H54 (cell line): ENCODE measurements around the gene USP36.
"Not testable (repeated sequence)": the region's sequence is repeated elsewhere in the genome, so short reads cannot be mapped to it uniquely, and the experiment has no call there.

ENCODE experiments used
- DNase-seq: peaks from one replicate; pipeline ENCODE4 v3.0.0; 2011; ENCODE audit warnings: low spot score, mixed read lengths; ENCODE audit not compliant: insufficient read length
- FAIRE-seq: peaks from 3 replicates; lab custom pipeline; 2011; peaks lifted over from hg19 to GRCh38; lab: Jason Lieb, UNC
- POLR2A ChIP-seq: IDR thresholded peaks from 2 replicates; pipeline ENCODE4 v1.6.1; 2011; ENCODE audit warnings: low read depth, mild to moderate bottlenecking, low read length

USP36 gene

DNA sequence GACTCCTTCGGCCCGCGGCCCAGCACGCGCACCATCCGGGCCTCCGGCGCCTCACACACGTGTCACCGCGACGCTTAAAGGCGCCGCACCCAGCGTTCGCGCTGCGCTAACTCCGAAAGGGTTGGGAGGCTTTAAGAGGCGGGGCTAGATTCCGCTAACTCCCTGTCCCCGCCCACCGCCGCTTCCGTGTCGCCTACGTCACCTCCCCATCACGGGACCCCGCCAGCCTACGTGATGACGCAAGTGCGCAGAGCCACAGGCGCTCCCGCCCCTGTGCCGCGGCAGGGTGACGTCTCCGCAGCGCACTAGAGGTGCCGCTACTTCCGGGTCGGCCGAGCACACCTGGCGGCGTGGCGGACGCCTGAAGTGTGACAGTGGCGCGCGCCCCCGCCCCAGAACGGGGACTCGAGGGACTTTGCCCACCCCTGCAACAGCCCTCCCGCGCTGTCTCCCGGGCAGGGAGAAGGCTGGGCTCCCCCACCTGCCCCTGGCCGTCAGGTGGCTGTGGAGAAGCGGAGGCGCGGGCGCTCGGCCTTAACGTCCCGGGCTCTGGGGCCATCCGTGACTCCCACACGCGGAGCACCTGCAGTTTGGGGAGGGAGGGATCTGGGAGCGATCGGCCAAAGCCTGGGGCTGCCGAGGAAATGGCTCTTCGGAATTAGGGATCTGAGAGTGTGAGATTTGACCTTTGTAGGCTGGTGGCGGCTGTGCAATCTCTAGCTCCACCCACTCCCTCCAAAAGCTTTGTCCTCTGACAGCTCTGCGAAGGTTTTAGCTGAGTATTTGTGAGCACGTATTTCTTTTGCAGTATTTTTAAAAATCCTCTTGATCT lies at the start of gene USP36:
USP36 (minus strand) TSS at position 35 of the 832 bp plus-strand sequence. CDS start 4,451 bp downstream, outside the sequence.
- TF ChIP-seq POLR2A = peak; percentile 63
- DNase-seq (peak; percentile 95), FAIRE-seq (no peak)

DNA sequence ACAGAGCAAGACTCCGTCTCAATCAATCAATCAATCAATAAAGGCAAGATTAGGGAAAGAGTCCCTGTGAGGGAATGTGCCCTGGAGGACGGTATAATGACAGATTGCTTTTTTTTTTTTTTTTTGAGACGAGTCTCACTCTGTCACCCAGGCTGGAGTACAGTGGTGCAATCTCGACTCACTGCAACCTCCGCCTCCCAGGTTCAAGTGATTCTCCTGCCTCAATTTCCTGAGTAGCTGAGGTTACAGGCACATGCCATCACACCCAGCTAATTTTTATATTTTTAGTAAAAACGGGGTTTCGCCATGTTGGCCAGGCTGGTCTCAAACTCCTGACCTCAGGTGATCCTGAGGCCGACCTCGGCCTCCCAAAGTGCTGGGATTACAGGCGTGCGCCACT lies 49.5 kb upstream of the USP36 start:
- DNase-seq, FAIRE-seq: not testable (repeated sequence)

DNA sequence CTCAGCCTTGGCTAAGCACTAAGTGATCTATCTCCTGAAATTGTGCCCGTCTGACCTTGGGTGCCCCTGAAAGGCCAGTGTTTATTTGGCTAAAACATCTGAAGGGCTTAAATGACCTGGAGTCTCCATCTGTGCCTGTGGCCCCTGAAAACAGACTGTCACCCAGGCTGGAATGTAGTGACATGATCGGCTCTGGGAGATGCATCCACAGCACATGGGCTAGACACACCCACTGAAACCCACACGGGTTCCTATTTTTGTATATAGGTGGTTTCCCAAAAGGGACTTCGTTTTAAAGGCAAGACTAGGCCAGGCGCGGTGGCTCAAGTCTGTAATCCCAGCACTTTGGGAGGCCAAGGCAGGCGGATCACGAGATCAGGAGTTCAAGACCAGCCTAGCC lies 48.9 kb upstream of the USP36 start:
- FAIRE-seq = no peak

DNA sequence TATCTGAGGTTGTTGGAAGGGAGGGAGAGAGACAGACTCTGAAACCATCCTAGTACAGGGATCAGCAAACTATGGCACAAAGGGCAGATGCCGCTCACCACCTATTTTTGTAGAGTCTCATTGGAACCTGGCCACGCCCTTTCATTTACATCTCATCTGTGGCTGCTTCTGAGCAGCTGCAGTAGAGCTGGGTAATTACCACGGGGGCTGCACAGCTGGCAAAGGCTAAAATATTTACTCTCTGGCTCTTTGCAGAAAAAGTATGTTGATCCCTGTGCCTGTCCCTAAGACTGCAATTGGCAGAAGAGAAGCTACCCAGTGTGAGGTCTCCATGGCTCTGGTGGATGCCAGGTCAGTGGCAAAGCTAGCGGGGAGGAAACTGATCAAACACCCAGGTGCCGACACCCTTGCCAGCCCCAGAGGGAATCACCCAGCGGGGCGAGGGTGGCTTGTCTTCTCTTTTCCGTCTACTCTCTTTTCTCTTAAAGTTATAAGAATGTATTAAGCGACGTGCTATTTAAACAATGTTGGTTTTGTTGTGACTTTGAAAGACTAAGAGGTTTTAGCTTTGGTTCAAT lies 48.4 kb upstream of the USP36 start:
- no peak for DNase-seq
- FAIRE-seq = no peak
- no peak for TF ChIP-seq POLR2A

More for the DNA sequence above, 48.9 kb upstream of the USP36 start:
- DNase-seq = no peak
- TF ChIP-seq POLR2A = no peak

DNA sequence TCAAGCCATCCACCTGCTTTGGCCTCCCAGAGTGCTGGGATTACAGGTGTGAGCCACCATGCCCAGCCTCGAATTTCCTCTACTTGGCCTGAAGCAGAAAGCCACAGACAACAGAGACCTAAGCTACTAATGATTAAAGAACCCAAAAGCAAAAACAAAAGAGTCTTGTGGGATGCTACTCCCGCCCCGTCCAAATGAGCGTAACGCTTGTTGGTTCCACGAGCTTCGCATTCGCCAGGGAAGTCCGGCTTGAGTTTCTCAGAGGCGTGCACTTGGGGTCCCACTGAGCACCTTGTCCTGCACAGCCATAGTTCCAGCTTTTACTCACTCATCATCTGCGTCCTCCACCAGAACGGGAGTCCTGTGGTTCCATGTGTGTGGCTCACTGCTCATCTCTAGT lies 46.3 kb upstream of the USP36 start:
- DNase-seq = no peak
- TF ChIP-seq POLR2A = no peak
- no peak for FAIRE-seq

DNA sequence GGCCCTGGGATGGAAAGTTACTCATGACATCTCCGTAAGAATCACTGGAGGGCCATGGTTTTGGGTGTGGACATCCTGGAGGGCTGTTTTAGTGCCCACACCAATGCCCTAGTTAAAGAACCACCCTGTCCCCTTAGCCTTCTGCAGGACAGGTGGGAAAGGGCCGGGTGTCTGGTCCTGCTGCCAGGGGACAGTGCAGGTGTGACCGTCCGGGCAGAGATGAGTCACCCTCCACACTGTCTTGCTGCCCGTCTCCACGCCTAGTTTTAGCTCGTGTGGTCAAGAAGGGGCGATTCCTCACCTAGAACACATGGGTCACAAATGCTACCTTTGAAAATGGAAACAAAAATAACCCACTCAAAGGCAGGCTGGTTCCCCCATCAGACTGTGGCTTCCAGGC lies 45.3 kb upstream of the USP36 start:
- TF ChIP-seq POLR2A = no peak
- DNase-seq (no peak), FAIRE-seq (no peak)

DNA sequence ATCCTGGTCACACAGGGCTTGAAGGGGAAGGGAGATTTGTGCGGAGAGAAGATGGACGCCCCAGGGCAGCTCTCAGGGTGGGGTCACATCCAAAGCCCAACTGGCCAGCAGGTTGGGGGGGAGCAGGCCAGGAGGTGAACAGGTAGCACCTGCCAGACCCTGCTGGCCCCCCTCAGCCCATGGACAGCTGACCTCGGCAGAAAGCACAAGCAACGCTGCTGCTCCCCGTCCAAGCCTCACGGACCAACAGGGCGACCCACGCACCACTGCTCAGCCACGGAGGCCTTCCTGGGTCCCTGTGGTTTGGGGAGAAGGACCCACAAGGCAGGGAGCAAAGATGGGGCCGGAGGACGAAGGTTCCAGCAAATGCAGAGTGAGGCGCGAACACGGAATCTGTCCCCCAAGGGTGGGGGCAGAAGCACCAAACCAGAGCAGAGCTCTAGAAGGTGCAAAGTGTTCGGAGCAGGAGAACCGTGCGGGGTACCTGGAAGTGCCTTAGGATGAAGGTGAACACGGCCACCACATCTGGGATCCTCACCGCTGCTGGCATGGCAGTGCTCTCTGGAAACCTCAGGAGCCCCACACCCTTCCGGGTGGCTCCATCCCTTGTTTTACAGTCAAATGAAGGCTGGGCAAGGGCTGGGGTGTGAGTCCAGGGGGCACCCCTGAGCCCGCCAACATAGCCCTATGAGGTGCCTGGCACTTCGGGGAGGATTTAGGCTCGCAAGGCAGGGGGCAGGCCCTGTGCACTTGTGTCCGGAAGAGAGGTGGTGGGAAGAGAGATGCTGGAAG lies 44.5 kb upstream of the USP36 start:
- DNase-seq = no peak
- no peak for TF ChIP-seq POLR2A
- no peak for FAIRE-seq

DNA sequence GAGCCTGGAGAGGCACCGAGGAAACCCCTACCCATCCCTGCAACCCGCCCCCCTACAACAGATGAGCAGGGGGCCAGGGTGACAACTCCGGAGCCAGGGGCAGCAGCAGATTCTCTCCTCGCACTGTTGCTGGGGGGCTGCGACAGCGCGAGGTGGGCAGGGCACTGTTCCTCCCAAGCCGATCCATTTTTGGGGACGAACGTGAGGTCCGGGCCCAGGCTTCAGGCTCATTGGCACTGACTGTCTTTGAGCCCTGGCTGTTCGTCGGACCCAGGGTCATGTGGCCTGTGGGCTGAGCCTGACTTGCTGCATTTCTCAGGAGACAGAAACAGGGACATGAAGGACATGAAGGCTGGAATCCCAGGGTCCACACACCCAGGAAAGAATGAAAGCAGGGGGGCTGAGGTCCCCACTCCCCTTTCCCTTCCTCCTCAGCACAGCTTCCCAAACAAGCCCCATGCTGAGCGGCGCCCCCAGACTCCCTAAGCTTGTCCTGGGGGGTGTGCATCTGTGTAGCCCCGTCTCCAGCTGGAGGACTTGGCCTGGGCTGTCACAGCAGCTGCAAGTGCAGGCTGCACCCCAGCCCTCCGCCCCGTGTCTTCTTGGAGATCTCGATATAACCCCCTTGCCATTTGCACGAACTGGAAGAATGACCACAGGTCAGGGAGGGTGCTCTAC lies 43.7 kb upstream of the USP36 start:
- no peak for TF ChIP-seq POLR2A
- FAIRE-seq (no peak), DNase-seq (no peak)

DNA sequence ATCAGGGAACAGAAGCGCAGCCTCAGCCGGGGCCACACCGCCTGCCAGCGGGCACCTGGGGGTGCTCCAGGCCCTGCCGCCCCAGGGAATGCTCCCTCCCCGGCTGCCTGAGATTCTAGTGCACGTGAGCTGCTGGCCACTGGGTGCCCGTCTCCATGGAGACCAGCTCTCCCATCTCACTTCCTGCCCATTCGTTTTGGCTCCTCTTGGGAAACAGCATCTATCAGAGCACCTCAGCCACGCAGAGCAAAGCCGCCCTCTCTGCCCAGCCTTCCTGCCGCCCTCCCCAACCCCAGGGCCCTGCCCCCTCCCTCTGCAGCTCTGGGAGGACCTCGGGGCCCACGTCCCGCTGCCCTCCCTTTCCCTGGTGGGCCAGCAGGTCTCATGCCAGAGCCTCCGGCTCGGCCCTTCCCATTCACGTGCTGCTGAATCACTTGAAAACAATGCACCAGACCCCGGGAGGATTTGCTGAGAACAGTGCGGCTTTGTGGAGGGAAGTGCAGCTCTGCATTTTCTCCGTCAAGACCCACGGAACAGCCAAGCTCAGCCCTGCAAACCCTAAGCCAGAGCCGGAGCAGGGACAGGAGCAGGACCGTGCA lies 43.0 kb upstream of the USP36 start:
- peak; percentile 40 for TF ChIP-seq POLR2A
- no peak for FAIRE-seq
- DNase-seq = peak; percentile 93

DNA sequence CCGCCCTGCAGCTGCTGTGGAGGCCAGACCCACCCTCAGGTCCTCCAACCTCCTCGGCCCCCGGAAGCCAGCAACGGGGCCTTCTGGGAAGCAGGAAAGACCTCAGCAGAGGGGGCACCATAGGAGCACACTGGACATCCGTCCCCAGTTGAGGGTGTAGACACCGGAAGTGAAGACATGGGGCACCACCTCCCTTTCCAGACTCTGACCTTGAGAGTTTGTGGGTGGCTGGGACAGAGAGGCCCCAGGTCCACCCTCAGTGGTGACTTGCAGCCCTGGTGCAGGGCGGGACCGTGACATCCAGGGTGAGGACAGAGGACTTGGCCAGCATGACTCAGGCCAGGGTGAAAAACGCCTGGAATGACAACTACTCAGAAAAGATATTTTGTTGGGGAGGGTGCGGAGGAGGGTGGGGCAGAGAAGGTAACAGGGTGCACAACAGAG lies 42.5 kb upstream of the USP36 start:
- FAIRE-seq = no peak
- peak; percentile 92 for DNase-seq
- no peak for TF ChIP-seq POLR2A

DNA sequence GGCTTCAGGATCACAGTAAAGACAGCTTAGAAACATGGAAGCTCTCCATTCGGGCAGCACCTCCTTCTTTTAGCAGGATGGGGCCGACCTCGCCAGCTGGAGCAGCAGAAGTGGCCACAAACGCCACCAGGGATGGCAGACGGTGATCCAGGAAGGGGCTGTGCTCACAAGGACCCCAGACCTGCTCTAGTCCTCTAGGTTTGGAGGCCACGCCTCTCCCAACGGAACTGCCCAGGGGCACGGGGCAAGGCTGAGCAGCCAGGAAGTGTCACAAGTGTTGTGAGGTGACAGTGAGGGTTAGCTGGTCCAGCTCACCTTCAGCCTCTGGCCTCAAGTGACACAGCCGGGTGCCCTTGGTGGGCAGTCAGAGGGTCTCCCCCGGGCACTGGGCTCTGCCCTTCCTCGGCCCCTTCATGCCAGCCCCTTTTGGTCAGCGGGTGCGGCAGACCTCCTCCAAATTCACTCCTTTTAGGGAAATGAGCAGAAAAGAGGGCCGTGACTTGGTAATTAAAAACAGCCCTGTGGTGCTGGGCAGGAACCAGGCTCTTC lies 42.0 kb upstream of the USP36 start:
- no peak for DNase-seq
- FAIRE-seq = no peak
- TF ChIP-seq POLR2A = no peak

DNA sequence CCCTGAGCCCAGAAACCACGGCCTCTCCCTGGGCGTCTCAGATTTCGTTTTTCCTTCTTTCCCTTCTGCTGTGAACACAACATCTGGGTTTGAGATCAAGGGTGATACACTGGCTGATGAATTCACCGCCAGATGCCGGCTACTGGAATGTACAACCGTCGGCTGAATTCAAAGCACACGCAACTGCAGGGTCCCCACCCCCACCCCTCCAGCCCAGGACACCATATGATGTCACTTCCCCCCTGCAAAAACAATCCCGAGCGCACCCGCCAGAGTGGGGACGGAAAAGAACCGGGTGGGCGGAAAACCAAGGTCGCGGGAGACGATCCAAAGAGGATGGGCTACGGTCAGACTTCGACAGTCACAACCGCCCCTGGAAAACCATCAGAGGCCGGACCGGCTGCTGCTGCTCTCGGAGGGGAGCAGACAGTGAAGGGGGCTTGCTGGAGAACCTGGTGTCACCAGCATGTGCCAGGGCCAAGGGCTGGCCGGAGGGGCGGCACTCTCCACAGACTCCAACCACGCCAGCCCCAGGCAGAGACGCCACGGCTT lies 39.1 kb upstream of the USP36 start:
- no peak for DNase-seq
- no peak for TF ChIP-seq POLR2A
- no peak for FAIRE-seq
